MM.1S (cell line): ENCODE data around the gene RHBDD1.

Source experiments
- EZH2 ChIP-seq: fragments of 300-600 bp; sonication (generic); optimal IDR thresholded peaks from 2 replicates; pipeline ENCODE3; 2017; ENCODE audit warnings: low read depth, mild to moderate bottlenecking, antibody characterized with exemption, low read length, mixed read lengths
- TF ChIP-seq, protein P1 (sequence below): fragments of 300-600 bp; sonication (generic); IDR thresholded peaks from 2 replicates; pipeline ENCODE4 v1.5.1; 2016; ENCODE audit warnings: antibody characterized with exemption, low read length, mixed read lengths

DNA sequence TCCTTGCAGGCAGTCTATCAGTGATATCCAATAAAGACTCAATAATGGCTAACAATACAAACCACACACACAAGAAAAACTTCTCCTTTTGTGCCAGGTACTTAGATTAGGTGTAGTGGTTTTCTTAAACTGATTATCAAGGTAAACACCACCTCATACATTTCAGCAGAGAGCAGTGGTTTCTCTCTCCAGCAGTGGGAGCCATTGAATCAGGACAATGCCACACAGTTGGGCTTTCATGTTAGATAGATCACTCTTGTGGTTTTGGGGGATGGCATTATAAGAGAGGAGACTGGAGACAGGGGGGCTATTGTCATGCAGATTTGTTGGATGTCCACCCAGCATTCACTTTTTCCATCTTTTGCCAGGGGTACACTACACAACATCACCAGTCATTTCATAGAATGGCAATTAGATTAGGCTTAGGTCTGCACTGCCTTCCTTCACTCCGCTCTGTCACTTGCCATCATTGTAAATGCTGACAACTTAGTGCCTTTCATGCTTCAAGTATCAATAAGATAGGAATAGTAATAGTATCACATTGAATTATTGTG, 22.6 kb upstream of the RHBDD1 start:
- no peak for TF ChIP-seq EZH2
- TF ChIP-seq, protein P1, sequence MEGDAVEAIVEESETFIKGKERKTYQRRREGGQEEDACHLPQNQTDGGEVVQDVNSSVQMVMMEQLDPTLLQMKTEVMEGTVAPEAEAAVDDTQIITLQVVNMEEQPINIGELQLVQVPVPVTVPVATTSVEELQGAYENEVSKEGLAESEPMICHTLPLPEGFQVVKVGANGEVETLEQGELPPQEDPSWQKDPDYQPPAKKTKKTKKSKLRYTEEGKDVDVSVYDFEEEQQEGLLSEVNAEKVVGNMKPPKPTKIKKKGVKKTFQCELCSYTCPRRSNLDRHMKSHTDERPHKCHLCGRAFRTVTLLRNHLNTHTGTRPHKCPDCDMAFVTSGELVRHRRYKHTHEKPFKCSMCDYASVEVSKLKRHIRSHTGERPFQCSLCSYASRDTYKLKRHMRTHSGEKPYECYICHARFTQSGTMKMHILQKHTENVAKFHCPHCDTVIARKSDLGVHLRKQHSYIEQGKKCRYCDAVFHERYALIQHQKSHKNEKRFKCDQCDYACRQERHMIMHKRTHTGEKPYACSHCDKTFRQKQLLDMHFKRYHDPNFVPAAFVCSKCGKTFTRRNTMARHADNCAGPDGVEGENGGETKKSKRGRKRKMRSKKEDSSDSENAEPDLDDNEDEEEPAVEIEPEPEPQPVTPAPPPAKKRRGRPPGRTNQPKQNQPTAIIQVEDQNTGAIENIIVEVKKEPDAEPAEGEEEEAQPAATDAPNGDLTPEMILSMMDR, result peak; percentile 45
